GM18511 (cell line): Measurements from ENCODE around the gene RNFT2.

Experiments used
- ATAC-seq: cut with Tn5 transposase; IDR thresholded peaks from one replicate; pipeline ENCODE4 v1.9.1; 2021; ENCODE audit warnings: mild to moderate bottlenecking, moderate library complexity; ENCODE audit not compliant: unreplicated experiment

The RNFT2 gene

GRCh38 chr12:116874324-116874995 is 136.3 kb downstream of the RNFT2 start:
- no peak for ATAC-seq

- ATAC-seq, result no peak
Observed at GRCh38 chr12:116876151-116876869, 138.2 kb downstream of the RNFT2 start.

GRCh38 chr12:116878567-116879508 is 140.7 kb downstream of the RNFT2 start:
- no peak for ATAC-seq

- no peak for ATAC-seq
Observed at GRCh38 chr12:116879509-116880212, 141.5 kb downstream of the RNFT2 start.

- no peak for ATAC-seq
Observed at GRCh38 chr12:116880213-116880816, 142.2 kb downstream of the RNFT2 start.

GRCh38 chr12:116880817-116881324 is 142.8 kb downstream of the RNFT2 start:
- peak; percentile 77 for ATAC-seq

- peak; percentile 24 for ATAC-seq
Observed at GRCh38 chr12:116881325-116881876, 143.3 kb downstream of the RNFT2 start, which contains the start of gene HRK. Gene HRK (minus strand): TSS chr12:116881441. CDS start chr12:116881307, 134 bp downstream.

GRCh38 chr12:116881877-116882507 is 143.9 kb downstream of the RNFT2 start:
- no peak for ATAC-seq

- no peak for ATAC-seq
Observed at GRCh38 chr12:116882742-116883141, 144.6 kb downstream of the RNFT2 start.

- no peak for ATAC-seq
Observed at GRCh38 chr12:116884871-116885270, 146.8 kb downstream of the RNFT2 start.

GRCh38 chr12:116885491-116885890 is 147.4 kb downstream of the RNFT2 start:
- no peak for ATAC-seq

- ATAC-seq, result no peak
Observed at GRCh38 chr12:116887244-116887643, 149.1 kb downstream of the RNFT2 start.

- no peak for ATAC-seq
Observed at GRCh38 chr12:116887897-116888296, 149.8 kb downstream of the RNFT2 start.

GRCh38 chr12:116890330-116890729 is 152.2 kb downstream of the RNFT2 start:
- ATAC-seq, result no peak

GRCh38 chr12:116891019-116891418 is 152.9 kb downstream of the RNFT2 start:
- no peak for ATAC-seq

GRCh38 chr12:116892349-116893140 is 154.4 kb downstream of the RNFT2 start:
- ATAC-seq, result no peak

- ATAC-seq, result no peak
Observed at GRCh38 chr12:116894913-116895312, 156.8 kb downstream of the RNFT2 start.

GRCh38 chr12:116896411-116896924 is 158.4 kb downstream of the RNFT2 start:
- ATAC-seq, result no peak
